Neural crest cell (in vitro differentiated cells): Measurements from ENCODE around the gene MTSS2. TPM values are rescaled to one million over a fixed set of nuclear protein-coding genes. Genes with fewer than 3 reads are reported as not detected.

ENCODE experiments used
- DNase-seq: peaks from one replicate; pipeline ENCODE4 v3.0.0; 2021; ENCODE audit warnings: low read depth, mixed read lengths, low spot score
- H3K27ac Mint-ChIP-seq: one replicate; pipeline ENCODE4 v1.8.0; 2021; ENCODE audit warnings: mild to moderate bottlenecking, mixed read lengths; ENCODE audit not compliant: unreplicated experiment
- H3K27me3 Mint-ChIP-seq: 2 replicates; pipeline ENCODE4 v1.8.0; 2021; ENCODE audit warnings: low read depth, mild to moderate bottlenecking, mixed read lengths
- H3K36me3 Mint-ChIP-seq: 2 replicates; pipeline ENCODE4 v1.8.0; 2021; ENCODE audit warnings: low read depth, mild to moderate bottlenecking, mixed read lengths
- H3K4me1 Mint-ChIP-seq: 2 replicates; pipeline ENCODE4 v1.8.0; 2021; ENCODE audit warnings: mixed read lengths
- H3K4me3 Mint-ChIP-seq: one replicate; pipeline ENCODE4 v1.8.0; 2021; ENCODE audit warnings: mild to moderate bottlenecking, mixed read lengths
- H3K9me3 Mint-ChIP-seq: 2 replicates; pipeline ENCODE4 v1.8.0; 2021; ENCODE audit warnings: mixed read lengths
- CTCF ChIP-seq: fragments of 200-600 bp; sonication (generic); conservative IDR thresholded peaks from 2 replicates; pipeline ENCODE4 v1.5.0; 2021; ENCODE audit warnings: antibody characterized with exemption, mild to moderate bottlenecking
- total RNA-seq: library from RNA; stranded (reverse); gene quantifications from 2 replicates; pipeline ENCODE4 v1.2.1, GENCODE V29; 2021

Gene MTSS2
- total RNA-seq, 1 donor from 2014 or later = 93.3 TPM

GRCh38 chr16:70730031-70730430 is 44.2 kb upstream of the MTSS2 start:
- Mint-ChIP-seq H3K4me1 (peaks cover 46% of the 10 kb centered on the region), H3K9me3 (no peaks in the 10 kb centered on the region), H3K4me3 (no peak overlapping the region), H3K27me3 (no peaks in the 10 kb centered on the region), H3K36me3 (peaks cover 20% of the 10 kb centered on the region), H3K27ac (peak overlapping the region; percentile 72)
- no peak for DNase-seq
- TF ChIP-seq CTCF = no peak

GRCh38 chr16:70729292-70729691 is 43.4 kb upstream of the MTSS2 start:
- no peak overlapping the region for H3K27ac Mint-ChIP-seq
- no peaks in the 10 kb centered on the region for H3K27me3 Mint-ChIP-seq
- no peaks in the 10 kb centered on the region for H3K9me3 Mint-ChIP-seq
- H3K4me1 Mint-ChIP-seq = peaks cover 51% of the 10 kb centered on the region
- H3K4me3 Mint-ChIP-seq = no peak overlapping the region
- peaks cover 16% of the 10 kb centered on the region for H3K36me3 Mint-ChIP-seq
- no peak for TF ChIP-seq CTCF
- no peak for DNase-seq

- no peak overlapping the region for H3K27ac Mint-ChIP-seq
- H3K4me3 Mint-ChIP-seq = no peak overlapping the region
- peaks cover 15% of the 10 kb centered on the region for H3K36me3 Mint-ChIP-seq
- H3K4me1 Mint-ChIP-seq = peaks cover 50% of the 10 kb centered on the region
- no peaks in the 10 kb centered on the region for H3K9me3 Mint-ChIP-seq
- TF ChIP-seq CTCF = no peak
- DNase-seq = no peak
- H3K27me3 Mint-ChIP-seq = no peaks in the 10 kb centered on the region
Observed at GRCh38 chr16:70728150-70728549, 42.3 kb upstream of the MTSS2 start.

GRCh38 chr16:70726892-70727361 is 41.1 kb upstream of the MTSS2 start:
- H3K4me1 Mint-ChIP-seq = peaks cover 46% of the 10 kb centered on the region
- no peak for TF ChIP-seq CTCF
- no peak overlapping the region for H3K27ac Mint-ChIP-seq
- no peaks in the 10 kb centered on the region for H3K27me3 Mint-ChIP-seq
- H3K36me3 Mint-ChIP-seq = peaks cover 11% of the 10 kb centered on the region
- no peak overlapping the region for H3K4me3 Mint-ChIP-seq
- no peak for DNase-seq
- H3K9me3 Mint-ChIP-seq = no peaks in the 10 kb centered on the region

- H3K4me1 Mint-ChIP-seq = peaks cover 38% of the 10 kb centered on the region
- no peaks in the 10 kb centered on the region for H3K27me3 Mint-ChIP-seq
- DNase-seq = peak; percentile 38
- peaks cover 9% of the 10 kb centered on the region for H3K36me3 Mint-ChIP-seq
- no peak for TF ChIP-seq CTCF
- H3K9me3 Mint-ChIP-seq = no peaks in the 10 kb centered on the region
- peak overlapping the region; percentile 94 for H3K27ac Mint-ChIP-seq
- peak overlapping the region; percentile 62 for H3K4me3 Mint-ChIP-seq
Observed at GRCh38 chr16:70725912-70726828, 40.3 kb upstream of the MTSS2 start.
